Activated CD4-positive, alpha-beta T cell treated with anti-CD3 and anti-CD28 coated beads, Interleukin-2, amount 50 U/mL, for 24 hours (primary cell): ENCODE results near the gene GASK1B.

Source experiments
- DNase-seq, 2 donors: peaks; one replicate each; pipeline ENCODE4 v3.0.0-alpha.2; 2020; ENCODE audit warnings: low read depth in 1 of 2, low spot score in 1 of 2

Gene GASK1B

DNA sequence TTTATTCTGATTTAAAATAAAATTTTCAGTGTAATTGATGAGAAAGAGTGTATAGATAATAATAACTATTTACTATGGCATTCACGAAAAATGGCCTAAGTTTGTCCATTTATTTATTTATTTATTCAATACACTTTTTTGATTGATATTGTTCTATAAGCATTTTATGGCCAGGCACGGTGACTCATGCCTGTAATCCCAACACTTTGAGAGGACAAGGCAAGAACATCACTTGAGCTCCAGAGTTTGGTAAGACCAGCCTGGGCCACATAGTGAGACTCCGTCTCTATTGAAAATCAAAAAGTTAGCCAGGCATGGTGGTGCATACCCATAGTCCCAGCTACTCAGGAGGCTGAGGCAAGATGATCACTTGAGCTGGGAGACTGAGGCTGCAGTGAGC, 25.7 kb downstream of the GASK1B start:
- no peak for DNase-seq

DNA sequence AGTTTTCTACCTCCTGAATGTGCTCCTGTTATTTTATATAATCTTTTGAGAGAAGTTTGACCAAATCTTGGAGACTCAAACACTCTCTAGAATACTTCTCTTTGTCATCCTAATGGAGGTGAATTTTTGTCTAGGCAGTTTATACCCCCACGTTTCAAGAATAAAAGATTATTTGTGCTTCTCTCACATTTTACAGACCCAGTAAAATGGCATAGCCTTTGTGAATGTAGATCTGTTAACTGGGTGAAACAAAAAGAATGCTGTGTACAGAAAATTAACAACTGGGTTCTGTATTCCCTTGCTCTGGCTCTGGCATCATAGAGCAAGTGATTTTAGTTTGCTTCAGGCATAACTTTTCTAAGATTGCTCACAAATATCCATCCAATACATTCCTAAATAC, 26.1 kb downstream of the GASK1B start:
- no peak for DNase-seq

DNA sequence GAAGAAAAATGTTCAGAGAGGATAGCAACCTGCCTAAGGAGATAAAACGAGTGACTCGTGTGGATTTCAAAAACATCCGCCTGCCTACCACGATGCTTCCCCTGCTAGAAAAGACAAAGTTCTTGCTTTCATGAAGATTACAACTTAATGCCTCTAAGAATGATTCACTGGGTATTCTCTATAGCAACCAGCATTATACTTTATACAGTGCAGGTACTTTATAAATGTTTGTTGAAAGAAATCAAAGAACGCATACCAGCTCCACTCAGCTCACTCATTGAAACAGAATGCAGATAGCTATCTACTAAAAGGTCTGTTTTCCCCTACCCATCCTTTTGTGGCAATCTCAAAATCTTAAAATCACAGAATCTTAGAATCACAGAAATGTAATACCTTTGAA, 33.7 kb downstream of the GASK1B start:
- DNase-seq = no peak

DNA sequence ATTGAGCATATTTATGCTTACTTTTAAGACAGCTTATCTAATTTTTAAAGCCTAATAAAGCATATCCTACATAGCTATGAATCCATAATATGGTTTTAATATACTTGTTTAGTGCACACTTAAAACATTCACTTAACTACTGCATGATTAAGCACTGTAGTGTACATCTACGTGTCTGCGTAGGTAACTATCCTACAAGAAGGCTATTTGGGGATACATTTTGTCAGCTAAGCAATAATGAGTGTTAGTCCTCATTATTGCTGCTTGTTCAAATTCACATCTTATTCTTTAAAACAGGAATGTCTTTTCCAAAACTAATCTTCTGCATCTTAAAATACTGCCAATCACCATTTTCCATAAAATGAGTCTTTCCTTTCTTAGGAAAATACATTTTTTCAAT, 38.6 kb downstream of the GASK1B start:
- DNase-seq = no peak

DNA sequence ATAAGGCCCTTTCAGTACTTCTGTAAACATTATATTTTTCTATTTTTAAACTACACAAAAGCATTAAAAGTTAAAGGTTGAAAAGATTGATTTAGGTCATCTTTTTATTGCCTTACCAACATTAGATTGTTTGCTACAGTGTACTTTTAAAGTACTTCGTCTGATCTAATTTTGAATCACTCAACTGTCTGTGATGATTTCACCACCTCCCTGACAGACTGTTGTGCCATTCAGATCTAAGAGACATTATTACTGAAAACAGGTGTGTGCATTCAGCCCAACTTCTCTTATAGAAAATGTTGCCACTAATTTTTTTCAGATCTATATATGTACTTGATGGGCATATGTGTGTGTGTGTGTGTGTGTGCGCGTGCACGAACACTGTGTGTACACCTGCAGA, 39.3 kb downstream of the GASK1B start:
- DNase-seq = no peak

DNA sequence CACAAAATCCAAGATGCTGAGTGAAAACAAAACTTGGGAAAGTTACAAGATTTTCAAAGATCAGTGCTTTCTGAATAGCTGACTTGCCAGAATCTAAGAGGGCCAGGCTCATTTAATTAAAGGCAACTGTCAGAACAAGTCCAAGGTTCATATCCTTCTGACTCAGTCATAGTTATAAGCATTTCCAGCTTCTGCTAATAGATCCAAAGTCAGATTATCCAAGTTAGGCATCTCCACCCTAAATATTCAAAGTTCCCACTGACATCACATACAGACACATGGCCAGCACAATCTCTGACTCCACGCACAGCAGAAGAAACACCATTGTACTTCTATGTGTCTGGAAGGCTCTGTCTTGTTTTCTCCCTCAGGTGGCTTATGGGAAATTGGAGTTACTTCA, 41.8 kb downstream of the GASK1B start:
- no peak for DNase-seq

DNA sequence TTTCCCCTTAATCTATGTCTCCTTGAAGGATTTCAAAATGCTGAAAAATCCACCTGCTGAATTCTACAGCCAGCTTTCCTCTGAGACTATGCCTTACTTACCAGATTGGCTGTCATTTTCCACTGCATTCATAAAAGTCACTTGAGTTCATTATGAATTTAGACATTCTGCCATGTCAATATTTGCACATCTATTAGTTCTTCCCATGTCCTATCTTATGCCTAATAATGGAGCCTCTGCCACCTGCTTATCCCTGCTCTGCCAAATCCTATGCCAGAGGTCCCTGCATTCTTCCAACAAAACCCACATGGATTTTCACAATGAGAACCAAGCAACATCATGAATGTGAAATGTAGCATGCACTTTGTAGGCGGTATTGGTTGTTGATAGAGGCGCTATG, 42.6 kb downstream of the GASK1B start:
- DNase-seq = no peak

DNA sequence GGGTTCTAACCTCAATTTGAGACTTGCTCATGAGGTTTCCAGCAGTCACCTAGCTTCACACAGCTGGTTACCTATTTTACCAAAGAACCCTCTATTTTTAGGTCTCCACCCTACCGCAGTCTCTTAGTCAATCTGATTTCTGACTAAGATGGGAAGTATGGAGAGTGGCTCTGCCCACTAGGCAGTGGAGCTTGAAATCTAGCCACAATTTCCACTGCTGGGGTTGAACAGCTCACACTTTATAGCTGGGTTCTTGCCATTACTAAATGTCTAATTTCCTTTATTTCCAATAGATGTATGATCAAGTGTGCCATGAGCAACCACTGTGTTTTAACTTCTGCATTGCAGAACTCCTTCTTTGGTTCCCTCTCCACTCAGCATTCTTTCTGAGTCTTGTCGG, 43.1 kb downstream of the GASK1B start:
- no peak for DNase-seq

DNA sequence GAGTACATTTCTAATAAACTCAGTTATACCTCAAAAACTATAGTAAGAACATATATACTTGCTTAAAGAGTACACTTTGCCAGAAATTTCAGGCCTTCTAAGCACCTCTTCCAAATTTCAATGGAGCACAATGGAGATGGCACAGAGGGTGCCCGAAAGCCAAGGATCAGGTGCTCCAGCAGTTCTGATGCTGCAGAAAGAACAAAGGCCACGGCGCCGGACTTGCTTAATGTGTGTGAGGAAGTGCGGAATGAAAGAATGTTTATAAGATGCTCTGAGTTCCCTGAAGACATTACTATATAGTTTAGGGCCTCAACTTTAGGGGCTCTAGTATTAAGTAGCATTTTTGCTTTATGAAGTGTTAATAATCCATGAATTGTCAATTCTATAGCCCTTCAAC, 44.3 kb downstream of the GASK1B start:
- DNase-seq = no peak

DNA sequence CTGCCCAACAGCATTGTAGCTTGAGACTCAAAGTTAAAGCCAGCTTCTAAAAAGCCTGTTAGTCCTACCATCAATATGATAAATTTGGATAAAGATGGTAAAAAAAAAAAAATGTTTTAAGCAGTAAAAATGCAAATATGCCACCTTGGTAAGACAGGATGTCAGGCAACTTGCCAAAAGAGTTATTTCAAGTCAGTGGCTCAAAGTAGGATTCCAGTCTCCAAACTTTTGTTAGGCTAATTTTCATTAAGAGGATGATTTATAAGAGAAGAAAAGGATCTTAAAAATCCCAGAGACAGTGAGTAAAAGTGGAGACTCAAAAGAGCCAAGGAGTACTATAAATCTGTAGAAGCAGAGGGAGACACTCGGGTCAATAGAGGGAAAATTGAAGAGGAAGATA, 47.5 kb downstream of the GASK1B start:
- no peak for DNase-seq
